ENCODE results near the gene MAIP1.

Gene MAIP1

GRCh38 chr2:199951023-199951422 lies 4.4 kb upstream of the MAIP1 start:
- DNase-seq = no peak

- DNase-seq = no peak
Observed at GRCh38 chr2:199955007-199955338, 409 bp upstream of the MAIP1 start.

GRCh38 chr2:199956062-199956380 lies 639 bp downstream of the MAIP1 start:
- DNase-seq = no peak

GRCh38 chr2:199958014-199958413 lies 2.6 kb downstream of the MAIP1 start:
- DNase-seq = no peak

- DNase-seq = no peak
Observed at GRCh38 chr2:199962203-199962602, 6.8 kb downstream of the MAIP1 start.

DNA sequence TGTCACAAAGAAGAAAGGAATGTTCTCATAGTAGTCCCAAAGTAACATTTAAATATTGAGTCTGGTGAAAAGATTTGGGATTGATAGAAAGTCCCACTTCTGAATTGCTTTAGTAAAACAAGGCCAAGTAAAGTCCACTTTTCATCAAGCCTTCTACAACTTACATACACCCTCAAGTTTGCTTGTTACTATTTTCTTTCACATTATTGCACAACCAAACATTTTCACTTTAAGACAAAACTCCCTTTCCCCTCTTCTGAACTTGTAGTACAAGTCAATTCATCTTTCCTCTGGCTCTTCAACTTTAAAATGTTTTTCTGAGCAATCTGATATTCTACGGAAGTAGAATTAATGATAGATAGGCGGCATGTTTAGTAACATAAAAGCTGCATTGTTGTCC lies 11.0 kb downstream of the MAIP1 start:
- no peak for DNase-seq

DNA sequence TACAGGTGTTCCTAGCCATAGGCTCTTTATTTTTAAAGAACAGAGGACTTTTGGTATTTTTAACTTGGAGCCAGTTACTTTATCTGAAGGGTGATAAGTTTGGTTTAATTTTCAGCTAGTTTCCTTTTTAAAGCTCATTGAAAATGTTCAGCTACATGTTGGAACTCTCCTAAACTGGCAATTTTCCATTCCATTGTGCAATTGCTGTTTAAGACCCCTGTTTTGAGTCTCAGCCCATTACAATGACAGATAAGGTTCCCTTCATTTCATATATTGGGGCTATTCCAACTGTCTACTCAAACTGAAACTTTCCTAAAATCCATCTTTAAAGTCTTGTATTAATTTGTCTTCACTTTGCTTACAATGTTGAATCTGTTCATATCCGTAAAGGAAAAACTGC lies 11.6 kb downstream of the MAIP1 start:
- DNase-seq = no peak

DNA sequence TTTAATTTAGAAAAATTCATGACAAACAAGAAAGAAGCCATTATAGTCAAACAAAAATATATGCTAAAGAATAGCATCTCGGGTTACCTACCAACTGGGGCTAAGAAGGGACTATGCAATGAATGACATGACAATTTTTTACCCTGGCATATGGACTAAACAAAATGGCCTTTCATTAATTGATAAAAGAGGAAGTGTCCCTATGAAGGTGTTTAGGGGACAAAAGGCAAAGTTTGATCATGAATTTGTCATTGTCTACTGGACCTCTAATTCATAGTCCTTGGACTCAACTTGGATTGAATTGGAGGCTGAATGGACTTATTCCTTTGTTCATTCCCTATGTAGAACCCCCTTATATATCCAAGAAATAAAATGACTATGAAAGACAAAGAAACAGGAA lies 12.7 kb downstream of the MAIP1 start:
- DNase-seq = no peak

- DNase-seq = no peak
Observed at GRCh38 chr2:199972088-199972626, 16.8 kb downstream of the MAIP1 start.

DNA sequence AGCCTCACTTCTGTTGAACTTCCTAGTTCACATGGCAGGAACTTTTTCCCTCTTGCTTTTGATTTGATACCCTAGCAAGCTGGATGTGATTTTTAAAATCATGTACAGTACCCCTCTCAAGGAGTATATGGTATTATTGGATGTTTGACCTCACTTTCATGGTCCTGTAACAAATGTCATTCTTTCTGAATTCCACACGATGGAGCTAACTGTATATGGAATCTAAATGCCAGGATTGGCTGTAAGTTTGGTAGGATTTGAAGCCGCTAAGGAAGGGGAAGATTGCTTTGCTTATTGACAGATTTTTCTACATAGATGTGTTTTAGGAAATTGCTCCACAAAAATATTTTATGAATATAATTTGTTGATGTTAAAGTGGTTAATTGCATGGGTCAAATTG lies 18.3 kb downstream of the MAIP1 start:
- no peak for DNase-seq

- no peak for DNase-seq
Observed at GRCh38 chr2:199975273-199975895, 20.0 kb downstream of the MAIP1 start.

DNA sequence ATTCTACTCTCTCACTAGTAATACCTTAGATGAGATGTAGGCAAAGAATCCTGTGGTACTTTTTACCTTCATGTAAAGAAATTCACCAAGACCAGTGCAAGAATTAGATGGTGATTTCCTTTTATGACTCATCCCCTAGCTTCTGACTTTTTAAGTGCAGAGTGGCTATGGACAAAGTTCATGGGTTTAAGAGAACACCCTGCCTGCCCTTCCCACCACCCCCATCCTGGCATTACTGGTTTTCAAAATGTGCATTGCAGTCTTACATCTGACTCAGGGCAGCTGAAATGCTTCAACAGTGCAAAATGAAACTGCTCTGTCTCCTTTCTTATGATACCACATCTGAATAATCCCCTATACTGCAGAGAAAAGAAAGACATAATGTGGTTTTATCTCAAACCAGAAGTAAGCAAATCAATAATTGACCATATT lies 22.6 kb downstream of the MAIP1 start:
- no peak for DNase-seq

DNA sequence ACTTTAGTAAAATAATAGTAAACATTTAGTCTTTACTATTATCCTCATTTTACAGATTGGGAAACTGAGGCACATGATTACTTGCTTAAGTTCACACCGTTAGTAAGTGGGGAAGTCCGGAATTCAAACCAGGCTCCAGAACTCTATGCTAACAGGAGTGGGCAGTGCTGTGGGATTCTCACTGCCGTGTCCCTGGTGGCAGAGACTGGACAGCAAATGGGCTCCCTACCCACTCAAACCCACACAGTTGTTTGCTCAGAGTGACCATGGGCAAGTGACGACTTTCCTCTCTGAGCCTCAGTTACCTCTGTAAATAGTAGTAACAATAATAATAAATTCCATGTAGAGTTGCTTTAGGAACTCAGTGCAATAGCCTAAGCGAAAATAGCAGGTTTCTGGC lies 24.0 kb downstream of the MAIP1 start:
- no peak for DNase-seq

GRCh38 chr2:199979832-199980628 lies 24.6 kb downstream of the MAIP1 start:
- peak; percentile 79 to 86 for DNase-seq

- DNase-seq = no peak
Observed at GRCh38 chr2:199982126-199982843, 26.9 kb downstream of the MAIP1 start.

- DNase-seq = no peak
Observed at GRCh38 chr2:199983534-199983933, 28.2 kb downstream of the MAIP1 start.

- DNase-seq = no peak
Observed at GRCh38 chr2:199984159-199984558, 28.8 kb downstream of the MAIP1 start.

- DNase-seq = no peak
Observed at GRCh38 chr2:199984755-199985154, 29.4 kb downstream of the MAIP1 start.

- DNase-seq = peak; percentile 28 to 35
Observed at GRCh38 chr2:199985625-199986207, 30.3 kb downstream of the MAIP1 start.

DNA sequence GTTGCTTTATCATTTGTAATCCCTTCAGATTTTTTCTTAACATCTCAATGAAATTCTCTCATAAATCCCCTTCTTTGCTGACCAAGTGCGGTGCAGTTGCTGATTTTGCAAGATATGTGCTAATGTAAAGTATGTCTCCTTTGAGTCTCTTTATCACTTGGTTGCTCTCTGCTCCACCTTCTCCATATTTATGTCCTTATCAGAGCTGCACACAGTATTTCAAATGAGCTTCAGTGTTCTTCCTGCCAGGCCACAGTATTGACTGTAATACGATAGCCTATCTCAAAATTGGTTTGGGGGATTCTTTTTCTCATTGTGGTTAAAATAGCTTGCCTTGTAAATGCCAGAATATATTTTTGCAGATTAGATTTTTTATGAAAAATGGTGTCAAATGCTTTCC lies 32.2 kb downstream of the MAIP1 start:
- DNase-seq = no peak

- no peak for DNase-seq
Observed at GRCh38 chr2:199988151-199988550, 32.8 kb downstream of the MAIP1 start.

DNA sequence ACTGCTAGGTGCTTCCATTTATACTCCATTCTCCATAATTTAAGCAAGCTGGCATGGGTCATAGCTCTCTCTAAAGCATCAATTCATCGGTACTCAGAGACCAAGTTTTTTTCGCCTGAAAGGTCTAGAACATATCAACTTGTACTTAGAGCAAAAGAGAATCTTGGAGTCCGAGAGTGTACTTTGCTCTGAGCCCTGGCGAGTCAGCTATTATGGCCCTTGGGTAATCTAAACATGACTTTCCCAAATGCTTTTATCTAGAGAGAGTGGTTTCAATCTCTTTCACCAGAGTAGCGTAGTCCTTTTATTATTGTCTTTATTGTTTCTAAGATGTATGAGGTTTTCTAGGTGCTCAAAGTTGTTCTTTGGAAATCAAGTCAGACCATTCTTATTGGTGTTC lies 34.4 kb downstream of the MAIP1 start:
- no peak for DNase-seq

GRCh38 chr2:199991691-199992090 lies 36.3 kb downstream of the MAIP1 start:
- DNase-seq = no peak

GRCh38 chr2:199992296-199992695 lies 36.9 kb downstream of the MAIP1 start:
- DNase-seq = no peak
